GM12875 (cell line): ENCODE data around the gene ADAMTSL1.
"Not testable (repeated sequence)": the region's sequence is repeated elsewhere in the genome, so short reads cannot be mapped to it uniquely, and the experiment has no call there.

Experiments used
- H3K4me3 ChIP-seq: one replicate; pipeline ENCODE4 v1.5.1; 2011; ENCODE audit warnings: low read depth, low read length, control low read depth
- TF ChIP-seq, protein P1 (sequence below): IDR thresholded peaks from 2 replicates; pipeline ENCODE4 v1.5.1; 2011; ENCODE audit warnings: low read depth, mild to moderate bottlenecking, control low read depth, inconsistent platforms, low read length, moderate library complexity, borderline replicate concordance; ENCODE audit not compliant: insufficient read depth

The ADAMTSL1 gene

DNA sequence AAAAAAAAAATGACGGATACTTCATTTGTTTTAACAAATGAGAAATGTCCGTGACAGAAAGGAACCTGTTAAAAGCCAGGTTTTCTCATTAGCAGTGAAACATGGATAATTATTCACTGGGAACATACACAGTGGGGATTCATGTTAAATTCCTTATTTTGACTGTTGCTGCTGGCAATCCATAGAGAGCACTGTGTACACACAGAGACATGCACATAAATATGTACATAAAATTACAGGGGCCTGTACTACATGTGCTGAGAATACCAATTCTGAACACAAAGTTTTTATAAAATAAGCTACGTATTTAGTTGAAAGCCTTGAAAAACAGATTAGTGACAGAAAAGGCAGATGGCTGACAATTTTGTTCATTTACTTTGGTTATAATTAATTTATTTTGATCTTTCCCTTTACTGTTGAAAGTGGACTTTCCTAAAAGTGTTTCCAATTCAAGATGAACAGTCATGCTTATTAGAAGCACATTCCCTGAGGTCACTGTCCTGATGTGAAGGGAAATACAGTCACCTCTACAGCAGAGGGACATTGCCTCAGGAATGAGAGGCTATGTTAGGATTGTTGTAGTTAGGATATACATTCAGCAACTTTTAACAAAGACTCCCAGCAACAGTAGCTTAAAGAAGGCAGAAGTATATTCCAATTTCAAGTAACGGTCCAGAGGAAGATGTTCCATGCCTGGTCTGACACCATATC is 392.3 kb downstream of the ADAMTSL1 start:
- no peak overlapping the region for H3K4me3 ChIP-seq
- TF ChIP-seq, protein P1, sequence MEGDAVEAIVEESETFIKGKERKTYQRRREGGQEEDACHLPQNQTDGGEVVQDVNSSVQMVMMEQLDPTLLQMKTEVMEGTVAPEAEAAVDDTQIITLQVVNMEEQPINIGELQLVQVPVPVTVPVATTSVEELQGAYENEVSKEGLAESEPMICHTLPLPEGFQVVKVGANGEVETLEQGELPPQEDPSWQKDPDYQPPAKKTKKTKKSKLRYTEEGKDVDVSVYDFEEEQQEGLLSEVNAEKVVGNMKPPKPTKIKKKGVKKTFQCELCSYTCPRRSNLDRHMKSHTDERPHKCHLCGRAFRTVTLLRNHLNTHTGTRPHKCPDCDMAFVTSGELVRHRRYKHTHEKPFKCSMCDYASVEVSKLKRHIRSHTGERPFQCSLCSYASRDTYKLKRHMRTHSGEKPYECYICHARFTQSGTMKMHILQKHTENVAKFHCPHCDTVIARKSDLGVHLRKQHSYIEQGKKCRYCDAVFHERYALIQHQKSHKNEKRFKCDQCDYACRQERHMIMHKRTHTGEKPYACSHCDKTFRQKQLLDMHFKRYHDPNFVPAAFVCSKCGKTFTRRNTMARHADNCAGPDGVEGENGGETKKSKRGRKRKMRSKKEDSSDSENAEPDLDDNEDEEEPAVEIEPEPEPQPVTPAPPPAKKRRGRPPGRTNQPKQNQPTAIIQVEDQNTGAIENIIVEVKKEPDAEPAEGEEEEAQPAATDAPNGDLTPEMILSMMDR, result no peak

DNA sequence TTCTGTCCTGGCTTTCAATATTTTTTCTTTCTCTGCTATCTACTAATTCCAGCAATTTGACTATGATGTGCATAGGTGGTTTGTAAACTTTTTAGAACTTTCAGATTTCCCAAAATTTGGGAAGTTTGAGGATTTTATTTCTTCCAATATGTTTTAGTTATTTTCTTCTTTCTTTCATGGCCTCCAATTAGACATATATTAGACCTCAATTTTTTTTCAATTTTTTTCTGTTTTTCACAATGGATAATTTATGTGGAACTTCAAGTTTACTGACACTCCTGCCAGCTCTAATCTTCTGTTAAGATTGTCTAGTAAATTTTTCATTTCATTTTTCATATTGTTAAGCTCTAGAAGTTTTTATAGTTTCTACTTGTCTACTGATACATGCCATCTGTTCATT is 395.8 kb downstream of the ADAMTSL1 start:
- TF ChIP-seq, protein P1, result no peak

DNA sequence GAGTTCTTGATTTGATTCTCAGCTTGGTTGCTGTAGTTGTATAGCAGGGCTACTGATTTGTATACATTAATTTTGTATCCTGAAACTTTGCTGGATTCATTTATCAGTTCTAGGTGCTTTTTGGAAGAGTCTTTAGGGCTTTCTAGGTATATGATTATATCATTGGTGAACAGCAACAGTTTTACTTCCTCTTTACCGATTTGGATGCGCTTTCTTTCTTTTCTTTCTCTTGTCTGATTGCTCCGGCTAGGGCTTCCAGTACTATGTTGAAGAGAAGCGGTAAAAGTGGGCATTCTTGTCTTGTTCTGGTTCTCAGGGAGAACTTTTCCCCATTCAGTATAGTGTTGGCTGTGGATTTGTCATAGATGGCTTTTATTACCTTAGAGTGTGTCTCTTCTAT is 400.1 kb downstream of the ADAMTSL1 start:
- H3K4me3 ChIP-seq, result no peak overlapping the region
- TF ChIP-seq, protein P1, result no peak

More for the DNA sequence above, 395.8 kb downstream of the ADAMTSL1 start:
- no peak overlapping the region for H3K4me3 ChIP-seq

DNA sequence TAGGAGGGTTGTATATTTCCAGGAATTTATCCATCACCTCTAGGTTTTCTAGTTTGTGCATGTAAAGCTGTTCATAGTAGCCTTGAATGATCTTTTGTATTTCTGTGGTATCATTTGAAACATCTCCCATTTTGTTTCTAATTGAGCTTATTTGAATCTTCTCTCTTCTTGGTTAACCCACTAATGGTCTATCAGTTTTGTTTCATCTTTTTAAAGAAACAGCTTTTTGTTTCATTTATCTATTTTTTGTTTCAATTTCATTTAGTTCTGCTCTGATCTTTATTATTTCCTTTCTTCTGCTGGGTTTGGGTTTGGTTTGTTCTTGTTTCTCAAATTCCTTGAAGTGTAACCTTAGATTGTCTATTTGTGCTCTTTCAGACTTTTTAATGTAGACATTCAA is 401.0 kb downstream of the ADAMTSL1 start:
- H3K4me3 ChIP-seq, result not testable (repeated sequence)

DNA sequence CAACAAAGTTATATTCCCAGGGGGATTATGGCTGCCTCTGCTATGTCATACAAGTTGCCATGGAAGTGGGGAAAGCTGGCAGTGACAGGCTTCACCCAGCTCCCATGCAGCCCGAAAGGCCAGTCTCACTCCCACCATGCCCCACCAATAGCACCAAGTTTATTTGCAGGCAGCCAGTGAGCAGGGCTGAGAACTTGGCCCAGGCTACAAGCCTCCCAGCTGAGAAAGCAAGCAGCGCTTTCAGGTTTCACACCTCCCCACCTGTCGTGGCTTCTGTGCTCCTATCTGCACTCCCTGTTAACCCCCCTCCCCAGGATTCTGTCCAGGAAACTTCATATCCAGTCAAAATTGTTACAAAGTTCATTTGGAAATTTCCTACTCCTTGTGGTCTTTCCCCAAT is 404.0 kb downstream of the ADAMTSL1 start:
- no peak overlapping the region for H3K4me3 ChIP-seq
- TF ChIP-seq, protein P1, result no peak

DNA sequence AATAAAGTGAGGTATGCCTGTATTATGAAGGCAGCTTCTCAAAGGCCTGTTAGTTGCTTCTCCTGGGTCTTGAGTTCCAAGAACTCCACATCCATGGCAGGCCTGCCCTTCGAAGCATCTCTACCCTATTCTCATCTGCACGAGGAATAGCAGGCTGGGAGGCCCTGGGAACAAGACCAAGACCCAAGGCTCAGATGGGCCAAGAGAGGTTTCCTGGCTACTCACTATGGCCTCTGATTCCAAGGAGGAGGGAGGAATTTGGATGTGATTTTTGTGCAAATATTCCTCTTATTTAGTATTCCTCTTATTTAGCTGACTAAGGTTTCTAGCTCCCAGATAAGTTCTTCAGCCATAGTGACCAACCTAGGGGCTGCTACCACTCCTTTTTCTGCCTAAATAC is 407.8 kb downstream of the ADAMTSL1 start:
- H3K4me3 ChIP-seq, result no peak overlapping the region
- TF ChIP-seq, protein P1, result no peak

DNA sequence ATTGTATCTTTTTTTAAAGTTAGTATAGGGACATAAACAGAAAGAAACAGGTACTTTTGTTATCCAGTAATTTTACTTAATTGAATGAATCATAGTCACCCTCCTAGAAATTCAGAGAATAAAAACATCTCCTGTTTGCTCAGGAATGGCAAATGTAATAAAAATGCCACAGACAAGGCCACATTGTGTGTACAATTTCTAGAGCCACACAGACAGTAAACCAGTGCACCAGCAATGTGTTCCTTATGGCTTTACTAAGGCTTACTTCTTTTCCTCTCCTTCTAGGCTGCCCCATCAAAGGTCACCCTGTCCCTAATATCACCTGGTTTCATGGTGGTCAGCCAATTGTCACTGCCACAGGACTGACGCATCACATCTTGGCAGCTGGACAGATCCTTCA is 413.6 kb downstream of the ADAMTSL1 start:
- no peak overlapping the region for H3K4me3 ChIP-seq
- TF ChIP-seq, protein P1, result no peak

DNA sequence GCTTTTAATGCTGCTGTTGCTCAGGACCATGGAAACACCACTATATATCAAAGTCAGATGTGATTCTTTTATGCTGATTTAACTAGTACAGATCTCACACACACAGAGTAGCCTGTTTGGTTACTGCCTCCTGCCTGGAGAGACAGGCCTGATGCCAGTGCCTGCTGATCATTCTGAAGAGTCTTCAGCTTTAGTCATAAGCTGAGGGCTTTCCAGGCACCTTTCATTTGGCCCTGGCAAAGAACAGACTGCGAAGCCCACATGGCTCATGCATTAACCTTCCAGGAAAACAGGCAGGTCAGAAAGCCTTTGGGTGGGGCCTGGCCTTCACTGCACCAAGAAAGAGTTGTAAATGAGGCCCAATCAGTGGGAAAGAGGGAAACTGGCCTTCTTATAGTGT is 414.3 kb downstream of the ADAMTSL1 start:
- TF ChIP-seq, protein P1, result no peak
- H3K4me3 ChIP-seq, result no peak overlapping the region
